SK-N-MC (cell line): Measurements from ENCODE around the gene PTPRN2.

ENCODE experiments used
- EZH2 ChIP-seq: fragments of 200-600 bp; sonication (generic); IDR thresholded peaks from one replicate; pipeline ENCODE4 v1.6.1; 2017; ENCODE audit warnings: antibody characterized with exemption
- POLR2AphosphoS5 ChIP-seq: IDR thresholded peaks from 2 replicates; pipeline ENCODE4 v1.6.1; 2012; ENCODE audit warnings: mild to moderate bottlenecking, low read depth, low read length, borderline replicate concordance

DNA sequence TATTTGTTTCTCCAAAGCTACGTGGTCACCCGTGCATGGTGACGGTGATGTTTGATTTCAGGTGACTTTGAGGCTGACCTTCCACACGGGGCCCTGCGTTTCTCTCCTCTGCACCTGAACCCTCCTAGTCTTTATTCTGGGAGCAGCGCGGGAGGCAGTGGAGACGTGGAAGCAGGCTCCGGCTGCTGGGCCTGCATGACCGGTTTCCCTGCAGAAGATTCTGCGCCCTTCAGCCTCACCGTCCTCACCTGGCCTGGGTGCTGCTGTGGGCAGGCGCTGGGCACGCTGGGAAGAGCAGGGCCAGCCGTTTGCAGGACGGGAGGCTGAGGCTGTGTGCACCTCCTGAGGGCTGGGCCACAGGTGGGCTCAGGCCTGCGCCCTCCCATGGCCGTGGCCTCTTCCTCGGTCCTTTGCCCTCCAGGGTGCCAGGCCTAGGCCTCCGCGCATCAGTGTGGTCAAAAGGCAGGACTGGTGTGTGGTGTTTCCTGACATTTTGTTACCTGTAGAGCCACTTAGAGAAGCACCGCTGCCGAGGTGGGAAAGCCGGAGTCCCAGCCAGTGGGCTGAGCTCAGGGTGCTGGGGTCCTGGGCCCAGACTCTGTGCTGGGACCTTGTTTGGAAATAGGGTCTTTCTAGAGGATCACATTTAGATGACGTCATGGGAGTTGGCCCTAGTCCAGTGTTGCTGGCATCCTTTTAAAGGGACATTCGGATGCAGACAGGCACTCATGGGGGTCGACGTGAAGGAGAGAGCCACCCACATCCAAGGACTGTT, 772.5 kb downstream of the PTPRN2 start:
- no peak for TF ChIP-seq POLR2AphosphoS5
- TF ChIP-seq EZH2: no peak
